Dendritic cell treated with granulocyte-macrophage colony-stimulating factor and Interleukin-4, amounts not matched to agents 40 ng/mL and 50 ng/mL, for 4 days (primary cell): Measurements from ENCODE around the gene CFDP1.

Experiments used
- H3K27ac Mint-ChIP-seq: one replicate; pipeline ENCODE4 v1.8.0; 2022; ENCODE audit warnings: mild to moderate bottlenecking, mixed read lengths
- H3K27me3 Mint-ChIP-seq: one replicate; pipeline ENCODE4 v1.8.0; 2022; ENCODE audit warnings: mild to moderate bottlenecking, mixed read lengths
- H3K36me3 Mint-ChIP-seq: one replicate; pipeline ENCODE4 v1.8.0; 2022; ENCODE audit warnings: low read depth, mixed read lengths
- H3K4me1 Mint-ChIP-seq: one replicate; pipeline ENCODE4 v1.8.0; 2022; ENCODE audit warnings: low read depth, mixed read lengths
- H3K4me3 Mint-ChIP-seq: one replicate; pipeline ENCODE4 v1.8.0; 2022; ENCODE audit warnings: mild to moderate bottlenecking, moderate library complexity, mixed read lengths
- H3K9me3 Mint-ChIP-seq: one replicate; pipeline ENCODE4 v1.8.0; 2022; ENCODE audit warnings: mixed read lengths
- intact Hi-C: fragments of 100-400 bp; cut with micrococcal nuclease; formaldehyde crosslinking; loops from one replicate; pipeline ENCODE4 v1.15.0; 2022

Gene CFDP1

GRCh38 chr16:75248142-75248535 lies 185.2 kb downstream of the CFDP1 start:
- Mint-ChIP-seq H3K4me1 (peaks cover 30% of the 10 kb centered on the region), H3K36me3 (no peaks in the 10 kb centered on the region), H3K27me3 (peaks cover 92% of the 10 kb centered on the region), H3K4me3 (no peak overlapping the region), H3K9me3 (no peaks in the 10 kb centered on the region), H3K27ac (no peak overlapping the region)
- intact Hi-C loops = no loop called here

DNA sequence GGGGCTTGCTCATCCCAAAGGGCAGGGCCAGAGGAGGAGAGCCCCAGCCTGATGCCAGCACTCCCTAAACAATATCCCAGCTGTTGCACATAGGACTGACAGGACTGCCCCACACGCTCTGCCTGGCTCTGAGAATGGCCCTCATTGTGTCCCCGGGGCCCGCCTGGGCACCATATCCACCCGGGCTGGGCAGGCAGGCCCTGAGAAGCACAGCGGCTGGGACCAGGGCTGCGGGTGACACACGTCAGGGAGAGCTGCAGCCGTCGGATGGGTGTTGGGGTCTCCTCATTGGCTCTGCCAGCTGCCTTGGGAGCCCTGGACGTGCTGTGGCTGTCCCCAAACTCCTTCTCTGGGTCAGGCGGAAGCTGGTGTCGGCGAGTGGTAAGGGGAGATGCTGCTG lies 186.1 kb downstream of the CFDP1 start:
- Mint-ChIP-seq H3K27ac (no peak overlapping the region), H3K27me3 (peaks cover 92% of the 10 kb centered on the region), H3K4me1 (peaks cover 30% of the 10 kb centered on the region), H3K4me3 (no peak overlapping the region), H3K9me3 (no peaks in the 10 kb centered on the region), H3K36me3 (no peaks in the 10 kb centered on the region)
- intact Hi-C loops = no loop called here

GRCh38 chr16:75246504-75247205 lies 186.6 kb downstream of the CFDP1 start:
- Mint-ChIP-seq H3K4me3 (no peak overlapping the region), H3K27ac (no peak overlapping the region), H3K36me3 (no peaks in the 10 kb centered on the region), H3K9me3 (no peaks in the 10 kb centered on the region), H3K4me1 (peaks cover 25% of the 10 kb centered on the region), H3K27me3 (peaks cover 92% of the 10 kb centered on the region)
- intact Hi-C loops = no loop called here

GRCh38 chr16:75244844-75245758 lies 188.2 kb downstream of the CFDP1 start:
- Mint-ChIP-seq H3K9me3 (no peaks in the 10 kb centered on the region), H3K4me1 (peaks cover 17% of the 10 kb centered on the region), H3K4me3 (no peak overlapping the region), H3K27ac (no peak overlapping the region), H3K36me3 (no peaks in the 10 kb centered on the region), H3K27me3 (peaks cover 99% of the 10 kb centered on the region)
- intact Hi-C loops = no loop called here

DNA sequence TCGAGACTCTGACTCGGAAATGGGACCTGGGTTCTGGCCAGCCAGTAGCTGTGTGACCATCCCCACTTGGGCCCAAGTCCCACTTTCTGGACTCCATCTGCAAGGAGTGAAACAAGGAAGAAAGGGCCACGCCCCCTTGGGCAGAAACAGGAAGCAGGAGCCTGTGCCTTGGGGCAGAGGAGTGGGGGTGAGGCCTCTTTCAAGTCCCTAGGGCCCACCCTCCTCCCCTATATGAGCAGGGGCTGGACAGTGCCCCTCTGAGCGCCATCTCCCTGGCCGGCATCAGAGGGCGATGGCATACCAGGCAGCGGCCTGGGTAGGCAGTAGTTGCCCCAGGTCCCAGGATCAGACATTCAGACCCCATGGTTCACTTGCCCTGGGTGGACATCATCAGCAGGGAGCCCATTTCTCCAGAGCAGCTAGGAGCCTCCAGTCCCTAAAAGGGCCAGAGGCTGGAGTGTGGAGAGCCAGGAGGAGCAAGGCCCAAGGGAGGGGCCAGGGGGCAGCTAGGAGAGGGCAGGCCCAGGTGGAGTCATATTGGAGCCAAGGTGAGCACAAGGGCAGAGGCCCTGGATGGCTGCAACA lies 189.0 kb downstream of the CFDP1 start:
- peaks cover 99% of the 10 kb centered on the region for H3K27me3 Mint-ChIP-seq
- intact Hi-C loops = no loop called here
- H3K27ac Mint-ChIP-seq = no peak overlapping the region
- no peaks in the 10 kb centered on the region for H3K36me3 Mint-ChIP-seq
- H3K4me3 Mint-ChIP-seq = no peak overlapping the region
- peaks cover 15% of the 10 kb centered on the region for H3K4me1 Mint-ChIP-seq
- no peaks in the 10 kb centered on the region for H3K9me3 Mint-ChIP-seq
